ENCODE results near the gene ARSB.

DNA sequence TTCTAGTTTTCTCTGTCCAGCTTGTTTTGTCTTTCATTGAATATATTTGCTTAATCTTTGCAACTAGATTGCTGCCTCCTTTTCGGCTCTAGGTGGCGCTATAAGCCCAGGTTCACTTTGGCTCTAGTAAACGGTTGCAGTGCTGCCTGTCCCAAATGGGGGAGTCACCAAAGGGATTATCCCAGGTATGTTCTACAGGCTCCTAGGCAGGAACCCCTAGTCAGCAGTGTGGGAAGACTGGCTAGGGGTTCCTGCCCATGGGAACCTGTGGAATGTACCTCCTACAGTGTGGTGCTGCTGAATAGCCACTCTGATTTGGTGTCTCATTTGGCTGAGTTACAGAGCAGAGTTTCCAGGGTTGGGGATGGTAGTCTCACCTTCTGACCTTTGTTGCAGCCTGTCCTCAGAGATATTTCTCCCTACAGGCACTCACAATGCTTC lies 85.2 kb downstream of the ARSB start:
- TF ChIP-seq, protein P1, sequence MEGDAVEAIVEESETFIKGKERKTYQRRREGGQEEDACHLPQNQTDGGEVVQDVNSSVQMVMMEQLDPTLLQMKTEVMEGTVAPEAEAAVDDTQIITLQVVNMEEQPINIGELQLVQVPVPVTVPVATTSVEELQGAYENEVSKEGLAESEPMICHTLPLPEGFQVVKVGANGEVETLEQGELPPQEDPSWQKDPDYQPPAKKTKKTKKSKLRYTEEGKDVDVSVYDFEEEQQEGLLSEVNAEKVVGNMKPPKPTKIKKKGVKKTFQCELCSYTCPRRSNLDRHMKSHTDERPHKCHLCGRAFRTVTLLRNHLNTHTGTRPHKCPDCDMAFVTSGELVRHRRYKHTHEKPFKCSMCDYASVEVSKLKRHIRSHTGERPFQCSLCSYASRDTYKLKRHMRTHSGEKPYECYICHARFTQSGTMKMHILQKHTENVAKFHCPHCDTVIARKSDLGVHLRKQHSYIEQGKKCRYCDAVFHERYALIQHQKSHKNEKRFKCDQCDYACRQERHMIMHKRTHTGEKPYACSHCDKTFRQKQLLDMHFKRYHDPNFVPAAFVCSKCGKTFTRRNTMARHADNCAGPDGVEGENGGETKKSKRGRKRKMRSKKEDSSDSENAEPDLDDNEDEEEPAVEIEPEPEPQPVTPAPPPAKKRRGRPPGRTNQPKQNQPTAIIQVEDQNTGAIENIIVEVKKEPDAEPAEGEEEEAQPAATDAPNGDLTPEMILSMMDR (IDR thresholded peaks at IDR 0.05) = peak in 5 of 7 experiments; percentile 29 to 77 (median 62)
- TF ChIP-seq POLR2A (IDR thresholded peaks at IDR 0.05) (no peak), POLR2AphosphoS5 (IDR thresholded peaks at IDR 0.05) (no peak), EP300 (IDR thresholded peaks at IDR 0.05) (no peak)
